Left hindlimb (tissue), 1 donor: Measurements from ENCODE around the gene ARHGAP15.
A peak's percentile ranks its signal among the peaks of the same experiment; 100 is the strongest.

ENCODE experiments used
- DNase-seq: peaks from one replicate; pipeline ENCODE4 v3.0.0-alpha.2; 2018

The ARHGAP15 gene

DNA sequence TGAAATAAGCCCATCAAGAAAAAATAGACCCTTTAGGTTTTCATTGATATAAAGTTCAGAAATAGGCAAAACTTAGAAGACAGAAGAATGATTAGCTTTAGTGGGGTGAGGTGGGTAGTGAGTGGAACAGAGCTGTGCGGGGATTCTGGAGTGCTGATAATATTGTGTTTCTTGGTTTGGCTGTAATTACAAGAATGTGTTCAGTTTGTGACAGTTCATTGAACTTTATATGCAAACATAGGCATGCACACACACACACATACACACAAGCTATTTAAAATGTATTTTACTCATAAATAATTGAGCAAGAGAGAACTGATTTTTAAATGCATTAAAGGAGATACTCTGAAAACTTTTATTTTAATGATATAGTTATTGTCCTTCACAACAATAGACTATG, 17.1 kb downstream of the ARHGAP15 start:
- DNase-seq, result no peak

DNA sequence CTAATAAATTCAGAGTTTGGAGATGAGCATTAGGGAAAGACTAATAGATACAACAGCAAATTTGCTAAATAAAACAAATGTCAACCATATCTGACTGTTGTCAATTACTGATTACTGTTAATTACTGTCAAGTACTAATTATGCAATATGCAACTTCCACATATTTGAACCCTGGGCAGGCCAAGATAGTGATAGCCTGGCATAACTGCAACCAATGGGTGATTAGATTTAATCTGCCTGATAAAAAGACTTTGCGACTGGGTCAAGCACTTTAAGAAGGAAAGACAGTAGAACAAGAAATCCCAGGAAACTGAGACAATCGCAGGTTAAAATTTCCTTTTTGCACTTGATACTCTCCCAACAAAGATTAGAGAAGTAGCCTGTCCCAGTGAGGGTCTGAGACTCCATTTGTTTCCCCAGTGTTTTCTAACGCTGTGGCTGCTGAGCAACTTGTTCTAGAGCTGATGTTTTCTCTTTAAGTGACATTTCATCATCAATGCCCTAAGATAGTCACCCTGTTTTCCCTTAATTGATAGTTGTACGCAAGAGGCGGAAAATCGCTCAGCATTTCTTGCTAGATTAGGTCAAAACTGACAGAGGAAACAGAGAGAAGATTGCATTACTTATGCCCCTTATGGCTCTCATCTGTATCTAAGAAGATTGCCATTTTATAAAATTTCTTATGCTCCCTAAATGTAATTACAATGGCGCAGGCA, 17.8 kb downstream of the ARHGAP15 start:
- DNase-seq, result no peak

DNA sequence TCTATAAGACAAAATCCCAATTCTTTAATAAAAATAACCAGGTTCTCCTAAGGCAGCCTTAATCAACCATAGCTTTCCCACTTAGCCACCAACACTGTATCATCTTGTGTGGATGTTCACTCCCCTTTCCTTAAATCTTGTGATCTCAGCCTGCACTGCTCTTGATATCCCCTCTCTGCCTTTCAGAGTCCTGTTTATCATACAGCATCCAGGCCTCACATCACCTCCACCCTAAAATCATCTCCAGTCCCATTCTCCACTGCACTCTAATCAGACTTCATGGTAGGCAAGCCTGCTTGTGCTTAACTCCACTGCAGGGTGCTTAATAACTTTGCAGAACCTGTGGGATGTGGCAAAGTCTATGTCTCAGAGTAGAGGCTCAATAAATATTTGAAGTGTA, 18.8 kb downstream of the ARHGAP15 start:
- no peak for DNase-seq

DNA sequence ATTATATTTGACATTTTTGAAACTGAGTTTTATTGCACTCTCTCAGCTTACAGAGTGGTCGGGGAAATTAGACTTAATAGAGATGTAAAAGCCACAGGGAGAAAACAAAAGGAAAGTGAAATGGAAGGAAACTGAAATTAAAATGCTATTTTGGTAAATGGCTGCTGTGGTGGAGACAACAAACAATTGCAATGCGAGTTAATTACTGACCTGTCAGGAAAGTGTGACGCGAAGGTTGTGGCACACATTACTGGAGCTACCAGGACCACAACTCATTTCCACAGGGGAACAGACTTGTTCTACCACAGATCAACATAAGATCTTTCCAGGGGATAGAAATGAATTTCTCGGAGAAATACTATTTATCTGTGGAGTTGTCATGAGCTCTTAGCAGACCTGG, 19.5 kb downstream of the ARHGAP15 start:
- DNase-seq, result no peak

DNA sequence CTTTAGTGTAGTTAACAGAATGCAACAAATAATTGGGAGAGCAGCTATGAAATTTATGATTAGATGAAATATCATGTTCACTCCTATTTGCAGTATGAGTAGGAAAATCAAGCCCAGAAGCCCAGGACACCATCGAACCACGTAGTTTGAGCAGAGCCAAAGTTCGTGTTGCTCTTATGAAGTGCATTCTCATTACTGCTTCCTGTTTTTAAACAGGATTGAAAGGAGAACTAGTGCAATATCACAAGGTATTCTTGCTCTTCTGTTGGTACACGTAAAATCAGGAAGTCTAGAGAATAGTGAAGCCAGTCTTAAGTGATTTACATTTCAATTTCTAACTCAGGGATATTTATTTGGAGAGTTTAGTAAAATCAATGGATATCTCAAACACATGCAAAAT, 21.1 kb downstream of the ARHGAP15 start:
- DNase-seq, result no peak

DNA sequence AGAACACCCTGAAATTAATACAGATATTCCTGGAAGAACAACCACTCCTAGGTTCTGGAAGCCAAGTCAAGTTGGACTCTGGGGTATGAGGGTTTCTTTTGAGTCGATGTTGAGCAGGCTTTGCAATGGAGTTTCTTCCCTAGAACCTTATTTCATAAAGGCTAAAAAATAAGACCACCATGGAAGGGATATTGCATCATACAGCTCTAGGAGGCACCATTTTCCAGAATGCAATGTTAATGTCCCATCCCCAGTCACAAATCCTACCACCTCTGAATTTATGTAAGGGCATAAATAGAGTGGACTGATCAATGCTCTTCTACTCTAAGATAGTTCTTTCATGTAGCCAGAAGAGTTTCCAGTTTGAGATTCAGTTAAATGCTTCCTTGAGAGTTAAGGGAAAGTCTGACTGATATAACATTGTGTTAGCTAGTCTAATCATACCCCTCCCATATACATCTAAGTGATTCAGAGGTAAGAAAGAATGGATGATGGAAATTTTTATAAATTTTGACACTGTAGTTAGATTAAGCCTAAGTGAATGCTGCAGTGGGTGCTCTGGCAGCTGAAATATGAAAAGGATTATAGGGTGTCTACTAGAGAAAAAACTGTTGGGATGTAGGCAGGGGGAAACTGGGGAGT, 22.0 kb downstream of the ARHGAP15 start:
- DNase-seq, result no peak

DNA sequence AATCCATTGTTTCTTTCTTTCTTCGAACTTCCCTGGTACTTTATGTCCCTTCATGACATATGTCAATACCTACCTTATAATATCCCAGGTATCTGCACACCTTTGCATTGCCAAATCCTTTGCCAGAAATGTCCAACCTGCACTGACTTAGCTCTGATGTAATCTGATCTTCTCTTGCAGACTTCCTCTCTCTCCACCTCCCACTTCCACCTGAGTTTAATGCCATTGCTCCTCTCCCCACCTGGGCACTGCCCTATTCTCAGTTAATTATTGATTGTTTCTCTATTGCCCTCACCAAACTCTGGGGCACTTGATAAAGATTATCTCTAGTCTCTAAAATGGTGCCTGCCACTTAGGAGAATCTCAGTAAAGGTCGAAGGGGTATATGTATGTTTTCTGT, 23.0 kb downstream of the ARHGAP15 start:
- no peak for DNase-seq

DNA sequence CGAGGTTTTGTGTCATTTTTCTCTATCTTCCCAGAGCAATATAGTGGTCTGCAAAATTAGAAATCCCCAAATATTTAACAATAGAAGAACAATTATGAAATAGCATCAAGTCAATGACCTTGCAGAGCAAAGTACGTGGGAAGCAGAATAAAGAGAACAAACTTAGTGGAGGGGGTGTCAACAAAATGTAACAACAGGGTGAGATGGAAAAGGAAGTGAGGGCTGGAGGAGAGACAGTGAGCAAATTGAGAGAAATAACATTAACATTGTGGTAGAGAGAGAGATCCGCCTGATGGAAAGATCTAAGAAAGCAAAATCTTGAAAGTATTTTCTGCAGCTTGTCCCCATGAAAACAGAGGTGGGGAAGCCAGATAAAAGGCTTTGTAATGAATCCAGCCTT, 23.4 kb downstream of the ARHGAP15 start:
- DNase-seq, result no peak

DNA sequence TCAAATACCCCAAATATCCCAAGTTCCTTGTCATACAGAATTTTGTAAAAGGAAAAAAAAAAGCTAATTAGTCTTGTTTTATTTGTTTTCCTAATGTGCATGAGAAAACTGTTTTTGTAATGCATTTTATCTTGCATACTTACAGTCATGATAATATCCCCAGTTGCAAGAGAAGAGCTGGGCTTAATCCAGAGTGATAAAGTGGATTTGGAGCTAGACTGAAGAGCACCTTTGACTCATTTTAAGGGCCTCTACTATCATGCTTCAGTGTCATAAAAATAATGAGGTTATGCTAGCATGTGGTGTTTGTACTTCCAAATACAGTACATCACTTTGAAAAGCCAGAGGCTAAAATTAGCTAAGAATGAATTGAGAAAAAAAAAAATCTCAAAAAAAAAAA, 26.4 kb downstream of the ARHGAP15 start:
- no peak for DNase-seq

DNA sequence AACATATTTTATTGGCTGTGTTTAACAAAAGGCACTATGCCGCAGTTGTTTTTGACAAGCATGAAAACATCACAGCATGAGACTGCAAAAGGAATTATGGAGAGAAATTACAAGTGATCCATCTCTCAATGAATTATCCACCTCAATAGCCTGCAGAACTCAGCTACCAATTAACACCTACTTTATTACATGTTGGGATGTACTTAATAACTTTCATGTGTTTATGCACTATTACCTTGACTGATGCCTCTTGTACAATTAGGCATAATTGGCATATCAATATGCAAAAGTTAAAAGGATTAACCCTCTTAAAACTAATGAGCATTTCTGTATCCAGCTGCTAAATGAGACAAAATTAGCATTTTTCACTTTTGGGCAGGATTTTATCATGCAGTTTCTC, 27.8 kb downstream of the ARHGAP15 start:
- no peak for DNase-seq

DNA sequence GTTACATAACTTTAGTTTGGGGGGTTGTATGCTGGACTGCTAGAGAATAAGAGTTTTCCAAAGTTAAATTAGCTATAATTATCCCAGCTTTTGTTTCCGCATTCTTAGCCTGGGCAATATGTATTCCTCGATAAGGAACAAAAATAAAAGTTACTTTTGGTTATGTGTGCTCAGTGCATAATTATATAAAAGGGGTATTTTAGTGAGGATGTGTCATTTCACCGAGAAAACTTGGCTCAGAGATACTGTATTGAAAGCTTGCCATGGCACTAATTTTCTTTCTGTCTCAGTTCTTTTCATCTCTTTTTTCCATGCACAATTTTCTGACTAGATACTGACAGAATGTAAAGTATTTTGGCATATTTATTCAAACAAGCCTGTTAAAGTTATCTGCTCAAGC, 28.2 kb downstream of the ARHGAP15 start:
- DNase-seq, result no peak

DNA sequence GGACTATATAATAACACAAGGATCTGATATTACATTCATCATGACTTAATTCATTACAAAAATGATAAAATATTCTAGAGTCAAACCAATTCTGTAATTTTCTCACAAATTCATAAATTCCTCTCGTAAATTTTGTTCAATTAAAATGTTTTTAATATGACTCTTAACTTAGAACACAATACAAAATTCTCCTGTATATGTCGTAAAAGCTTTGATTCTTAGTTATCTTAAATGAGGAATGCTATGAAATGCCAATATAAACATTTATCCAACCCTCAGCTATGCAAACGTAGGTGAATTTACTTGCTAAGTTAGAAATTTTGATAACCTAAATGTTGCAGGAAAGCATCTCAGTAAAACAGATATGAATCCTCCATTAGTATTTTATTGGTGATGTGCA, 28.9 kb downstream of the ARHGAP15 start:
- no peak for DNase-seq

DNA sequence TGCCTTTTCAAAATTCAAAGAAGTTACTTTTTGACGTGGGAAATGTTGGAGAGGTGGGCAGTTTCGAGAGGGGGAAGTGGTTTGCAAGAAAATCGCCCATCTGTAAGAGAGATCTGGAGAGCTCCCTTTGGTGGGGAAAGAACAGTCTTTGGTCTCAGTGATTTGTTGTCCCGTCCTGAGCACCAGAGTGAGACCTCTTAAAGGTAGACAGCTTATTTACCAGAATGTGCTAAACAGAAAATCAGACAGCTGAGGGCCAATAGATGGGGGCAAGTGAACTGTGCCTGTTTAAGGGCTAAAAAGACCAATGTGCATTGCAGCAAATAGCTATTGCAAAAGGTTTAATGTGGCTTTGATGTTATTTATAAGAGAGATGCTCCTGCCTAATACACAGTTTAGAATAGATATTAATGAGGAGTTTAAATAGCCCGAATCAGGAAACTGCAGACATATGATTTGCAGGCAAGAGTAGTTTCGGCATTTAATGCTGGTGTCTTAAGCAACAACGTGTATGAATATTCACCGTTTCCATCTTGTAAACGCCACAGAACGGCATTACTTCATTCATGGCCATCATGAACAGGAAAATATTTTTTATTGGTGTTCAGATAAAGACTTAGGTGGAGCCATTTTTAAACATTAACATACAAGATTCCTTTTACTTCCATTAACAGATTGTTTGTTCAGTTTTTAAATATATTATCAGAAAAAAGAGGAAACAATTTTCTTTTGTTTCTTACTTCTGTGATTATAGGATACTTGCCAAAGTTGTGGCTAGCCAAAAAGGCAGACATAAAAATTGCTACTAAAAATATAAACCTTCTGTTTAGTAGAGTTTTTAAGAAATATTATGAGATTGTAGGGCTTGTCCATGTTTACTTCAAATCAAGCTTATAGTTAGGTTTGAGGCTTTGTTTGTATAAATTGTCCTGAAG, 29.6 kb downstream of the ARHGAP15 start:
- no peak for DNase-seq

DNA sequence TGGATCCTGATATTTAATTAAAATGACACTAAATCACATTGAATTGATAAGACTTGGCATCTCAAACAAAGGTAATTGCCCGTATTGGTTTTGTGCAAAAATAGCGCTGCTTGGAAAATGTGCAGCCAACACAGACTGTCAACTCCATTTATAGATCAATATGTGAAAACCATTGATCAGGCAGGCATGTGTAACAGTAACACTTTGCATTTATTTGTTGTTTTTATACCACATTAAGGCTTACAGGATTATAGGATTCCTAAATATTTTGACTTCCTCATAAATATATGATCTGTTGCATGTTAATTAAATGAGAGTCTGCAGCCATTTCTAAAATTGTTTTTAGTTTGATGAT, 30.2 kb downstream of the ARHGAP15 start:
- DNase-seq, result no peak

DNA sequence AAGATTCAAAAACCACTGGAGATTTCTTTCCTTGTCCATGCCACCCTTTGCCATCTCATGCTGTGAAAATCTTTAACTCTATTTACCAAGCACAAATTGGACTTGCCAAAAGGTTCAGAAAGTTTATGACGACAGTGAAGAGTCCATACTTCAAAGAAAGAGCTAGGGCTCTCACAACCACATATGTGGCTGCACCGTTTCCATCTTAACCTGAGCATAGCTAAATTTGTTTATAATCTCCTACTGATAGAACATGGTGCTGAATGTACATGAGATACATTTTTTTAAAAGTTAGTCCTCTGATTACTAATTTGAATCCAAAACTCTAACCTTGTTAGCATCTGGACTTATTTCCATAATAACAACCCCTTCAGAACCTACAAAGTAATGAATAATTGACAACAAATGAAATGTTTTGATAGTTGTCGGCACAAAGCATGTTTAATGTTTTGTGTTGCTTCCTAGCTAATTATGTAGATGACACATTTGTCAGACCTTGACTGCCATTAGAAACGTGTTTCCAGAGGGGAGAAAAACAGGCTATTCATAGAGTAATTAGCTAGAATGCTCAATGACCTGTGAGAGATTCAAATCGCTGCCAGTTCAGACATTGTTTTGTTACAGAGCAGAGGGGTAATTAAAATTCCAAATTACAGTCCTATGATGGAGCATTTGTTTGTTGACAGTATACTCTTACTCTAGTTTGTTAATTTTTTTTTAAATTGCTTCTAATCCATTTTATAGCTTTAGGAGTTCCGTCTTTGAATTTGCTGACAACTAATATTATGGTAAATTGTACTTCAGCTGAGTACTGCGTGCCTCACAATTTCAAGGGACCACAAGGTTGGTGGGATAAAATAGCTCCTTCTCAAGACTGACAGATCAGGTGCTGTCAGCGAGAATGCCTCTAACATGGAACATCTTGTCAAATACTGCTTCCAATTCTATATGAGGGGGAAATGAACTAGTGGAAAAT, 31.8 kb downstream of the ARHGAP15 start:
- DNase-seq, result no peak

DNA sequence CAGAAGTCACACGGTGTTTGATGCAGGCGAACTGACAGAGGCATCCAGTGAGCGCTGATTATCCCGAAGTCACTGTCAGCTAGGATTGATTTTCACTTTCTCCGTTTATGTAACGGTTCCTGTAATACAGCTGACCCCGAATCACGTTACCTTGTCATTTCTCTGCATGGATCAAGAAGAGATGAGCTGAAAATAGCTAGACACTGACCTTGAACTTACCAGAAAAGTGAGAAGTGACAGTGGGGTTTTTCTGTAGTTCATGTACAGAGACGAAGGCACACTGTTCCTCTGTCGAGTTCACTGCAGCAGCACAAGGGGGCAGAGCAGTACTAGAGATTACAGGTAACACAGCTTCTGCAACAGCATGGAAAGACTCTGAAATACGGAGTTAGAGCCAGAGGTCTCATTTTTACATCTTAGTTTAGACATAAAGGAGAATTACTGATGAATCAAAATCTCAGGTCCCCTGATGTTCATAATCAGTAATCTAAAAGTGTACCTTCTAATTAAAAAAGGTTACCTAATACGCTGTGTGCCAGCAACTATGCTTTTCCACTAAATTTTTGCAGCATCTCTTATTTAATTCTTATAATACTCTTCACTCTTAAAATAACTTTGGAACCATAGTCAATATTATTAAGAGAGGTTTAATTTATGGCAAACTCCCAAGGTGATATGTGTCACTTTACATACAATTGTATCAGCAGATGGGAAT, 33.1 kb downstream of the ARHGAP15 start:
- peak; percentile 41 for DNase-seq

DNA sequence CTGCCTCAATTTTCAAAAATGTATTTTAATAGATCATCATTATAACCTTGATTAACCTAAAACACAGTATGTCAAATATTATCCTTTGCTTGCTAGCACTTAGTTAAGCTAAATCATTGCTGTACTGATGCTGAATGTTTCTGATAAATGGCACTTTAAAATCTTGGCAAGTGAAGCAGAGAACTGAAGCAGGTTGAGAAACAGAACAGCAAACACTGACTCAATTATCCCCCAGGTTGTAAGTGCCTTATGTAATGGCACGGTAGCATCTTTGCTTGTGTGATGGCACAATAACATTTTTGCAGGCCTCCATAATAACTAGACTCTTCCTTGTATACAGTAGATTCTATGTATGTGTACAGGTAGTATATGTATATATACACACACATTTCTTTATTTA, 33.8 kb downstream of the ARHGAP15 start:
- DNase-seq, result no peak

DNA sequence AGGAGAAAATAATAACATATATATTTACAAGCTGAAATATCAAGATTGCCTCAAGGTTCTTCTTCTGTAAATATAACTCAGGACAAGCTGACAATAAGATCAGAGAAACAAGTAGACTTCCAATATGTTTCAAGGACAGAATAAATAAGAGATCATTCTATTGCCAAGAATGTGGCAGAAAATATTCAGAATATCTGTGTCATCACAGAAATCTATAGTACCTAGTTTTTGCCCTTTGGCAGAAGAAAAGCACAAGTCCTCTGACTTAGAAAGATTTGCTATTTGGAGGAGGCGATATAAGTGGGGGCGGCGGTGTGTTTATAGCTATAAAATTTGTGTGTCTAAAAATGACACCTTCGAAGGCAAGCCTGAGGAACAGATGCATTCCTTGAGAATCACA, 34.3 kb downstream of the ARHGAP15 start:
- DNase-seq, result no peak

DNA sequence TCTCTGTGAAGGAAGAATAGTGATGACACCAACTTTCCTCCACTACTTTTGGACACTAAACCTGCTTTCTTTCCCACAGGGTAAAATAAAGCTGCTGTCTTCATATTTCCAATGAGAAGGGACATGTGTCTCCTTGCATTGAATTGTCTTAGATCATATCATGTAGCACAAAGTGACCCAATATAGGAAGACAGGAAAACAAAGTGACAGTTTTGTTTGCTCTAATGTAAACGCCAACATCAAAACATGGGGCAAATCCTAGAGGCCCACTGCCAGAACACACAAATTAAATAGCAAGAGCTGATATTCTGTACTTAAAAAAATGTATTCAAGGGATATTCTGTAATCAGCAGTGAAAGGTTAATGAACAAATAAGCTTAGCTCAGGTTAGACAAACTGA, 36.1 kb downstream of the ARHGAP15 start:
- DNase-seq, result no peak

DNA sequence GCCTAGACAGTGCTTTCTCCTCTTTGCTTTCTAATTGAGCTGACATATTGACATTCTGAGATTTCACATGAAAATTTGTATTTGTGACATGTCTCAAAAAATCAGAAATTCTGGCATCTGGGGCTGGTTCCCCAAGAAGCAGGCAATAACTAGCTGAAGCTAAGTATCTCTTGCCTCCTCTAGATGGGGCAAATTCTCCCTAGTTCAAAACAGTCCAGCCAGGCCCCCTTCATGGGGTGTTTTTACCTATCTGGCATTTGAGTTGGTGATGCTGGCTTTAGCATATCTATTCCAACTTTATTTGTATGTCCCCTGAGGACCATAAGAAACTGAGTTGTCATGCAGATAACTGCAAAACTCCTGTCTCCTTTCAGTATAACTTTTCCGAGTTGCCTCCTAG, 39.9 kb downstream of the ARHGAP15 start:
- DNase-seq, result no peak

DNA sequence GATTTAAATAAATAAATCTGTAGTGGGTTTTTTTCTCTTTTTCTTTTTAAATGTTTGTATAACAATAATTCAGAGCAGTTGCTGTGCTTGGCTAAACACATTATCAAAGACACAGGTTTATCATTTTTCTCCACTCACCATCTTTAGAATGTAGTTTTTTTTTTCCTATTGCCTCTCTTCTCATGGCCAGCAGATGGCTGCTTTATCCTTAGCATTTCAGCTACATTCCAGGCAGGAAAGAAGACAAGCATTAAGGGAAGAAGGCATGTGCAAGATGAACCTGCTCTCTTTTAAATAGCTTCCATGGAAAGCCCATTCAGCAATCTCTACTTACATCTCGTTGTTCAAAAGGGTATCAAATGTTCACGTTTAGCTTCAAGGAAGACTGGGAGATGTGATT, 42.6 kb downstream of the ARHGAP15 start:
- DNase-seq, result no peak

DNA sequence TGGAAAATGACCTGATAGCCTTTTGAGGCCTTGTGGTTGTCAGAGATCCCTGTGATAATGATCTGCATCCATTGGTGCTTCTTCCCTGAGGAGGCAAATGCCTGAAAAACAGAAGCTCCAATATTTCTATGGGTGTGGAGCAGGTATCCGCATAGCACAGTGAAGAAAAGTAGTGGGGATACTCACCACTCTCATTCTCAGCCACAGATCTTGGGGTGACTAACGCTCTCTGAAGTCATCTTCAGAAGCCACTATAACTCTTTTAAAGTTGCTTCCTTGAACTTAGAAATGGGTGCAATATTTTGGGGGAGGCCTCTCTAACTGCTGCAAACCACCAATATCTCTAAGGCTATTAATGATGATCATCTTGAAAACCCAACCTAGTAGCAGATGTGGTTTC, 46.2 kb downstream of the ARHGAP15 start:
- no peak for DNase-seq
